NCI-H345 treated with DMSO at 0.1 percent for 48 hours (cell line): ENCODE results near the gene GARIN5A.
"Not testable (repeated sequence)": the region's sequence is repeated elsewhere in the genome, so short reads cannot be mapped to it uniquely, and the experiment has no call there.

Experiments
- DNase-seq: peaks from one replicate; lab custom pipeline; 2025; ENCODE audit not compliant: unreplicated experiment; lab: John Stamatoyannopoulos, UW

The GARIN5A gene

GRCh38 chr19:50489461-50490011 is 12.9 kb upstream of the GARIN5A start:
- no peak for DNase-seq

- DNase-seq: no peak
Measured at GRCh38 chr19:50488389-50489194, 11.9 kb upstream of the GARIN5A start.

GRCh38 chr19:50486823-50487515 is 10.3 kb upstream of the GARIN5A start:
- DNase-seq: no peak

- DNase-seq: no peak
Measured at GRCh38 chr19:50485284-50485955, 8.8 kb upstream of the GARIN5A start.

- no peak for DNase-seq
Measured at GRCh38 chr19:50482916-50483315, 6.3 kb upstream of the GARIN5A start.

GRCh38 chr19:50482271-50482855 is 5.7 kb upstream of the GARIN5A start:
- DNase-seq: no peak

GRCh38 chr19:50481351-50482149 is 4.9 kb upstream of the GARIN5A start:
- DNase-seq: no peak

- no peak for DNase-seq
Measured at GRCh38 chr19:50480281-50481111, 3.8 kb upstream of the GARIN5A start.

- no peak for DNase-seq
Measured at GRCh38 chr19:50479761-50480251, 3.2 kb upstream of the GARIN5A start.

- DNase-seq: no peak
Measured at GRCh38 chr19:50478901-50479715, 2.5 kb upstream of the GARIN5A start.

GRCh38 chr19:50477751-50478515 is 1.3 kb upstream of the GARIN5A start:
- DNase-seq: no peak

- DNase-seq: no peak
Measured at GRCh38 chr19:50476907-50477238, 225 bp upstream of the GARIN5A start.

GRCh38 chr19:50475736-50476223 is 868 bp downstream of the GARIN5A start:
- no peak for DNase-seq

GRCh38 chr19:50475101-50475568 is 1.5 kb downstream of the GARIN5A start:
- DNase-seq: no peak

GRCh38 chr19:50473336-50473735 is 3.3 kb downstream of the GARIN5A start:
- DNase-seq: not testable (repeated sequence)

- no peak for DNase-seq
Measured at GRCh38 chr19:50468818-50469217, 7.8 kb downstream of the GARIN5A start.

- no peak for DNase-seq
Measured at GRCh38 chr19:50467566-50467965, 9.1 kb downstream of the GARIN5A start.

GRCh38 chr19:50466706-50467039 is 10.0 kb downstream of the GARIN5A start:
- DNase-seq: no peak
